Tibial artery (tissue), 4 donors: ENCODE data around the gene MAST3.
A peak's percentile ranks its signal among the peaks of the same experiment; 100 is the strongest.

Experiments used
- DNase-seq, 2 donors: peaks; one replicate each; pipeline ENCODE4 v3.0.0-alpha.2; 2019
- H3K27ac ChIP-seq, 2 donors: fragments of 200-600 bp; sonication (generic) in 1 of 2; 1 replicate in 1 of 2; 2 replicates in 1 of 2; pipeline ENCODE4 v1.5.1; 2018 to 2019; ENCODE audit warnings: mild to moderate bottlenecking in 1 of 2
- H3K27me3 ChIP-seq, 2 donors: fragments of 200-600 bp; sonication (generic) in 1 of 2; one replicate each; pipeline versions ENCODE4 v1.5.1 to v1.6.0; 2016 to 2019
- H3K36me3 ChIP-seq, 3 donors: fragments of 200-600 bp; sonication (generic) in 2 of 3; one replicate each; pipeline ENCODE4 v1.5.1; 2016 to 2019; ENCODE audit warnings: mild to moderate bottlenecking in 2 of 3
- H3K4me1 ChIP-seq, 4 donors: fragments of 200-600 bp; sonication (generic) in 2 of 4; 1 replicate in 3 of 4; 2 replicates in 1 of 4; pipeline ENCODE4 v1.5.1; 2016 to 2019
- H3K4me3 ChIP-seq, 2 donors: fragments of 200-600 bp; sonication (generic) in 1 of 2; 1 replicate in 1 of 2; 2 replicates in 1 of 2; pipeline ENCODE4 v1.5.1; 2018 to 2019; ENCODE audit warnings: mild to moderate bottlenecking in 2 of 2
- H3K9me3 ChIP-seq, 3 donors: fragments of 200-600 bp; sonication (generic) in 1 of 3; one replicate each; pipeline ENCODE4 v1.5.1; 2016 to 2019
- intact Hi-C: fragments of 100-400 bp; cut with DNase I; formaldehyde crosslinking; loops from one replicate; pipeline ENCODE4 v1.15.0; 2023; ENCODE audit warnings: low total_unique reads
- TF ChIP-seq, protein P1 (sequence below), 2 experiments: fragments of 200-600 bp in 1 of 2; fragments of 450-650 bp in 1 of 2; IDR thresholded peaks; one replicate each; pipeline ENCODE4 v1.5.1; 2017 to 2019; ENCODE audit warnings: antibody characterized with exemption in 2 of 2, mild to moderate bottlenecking in 1 of 2, moderate library complexity in 1 of 2

MAST3 gene

DNA sequence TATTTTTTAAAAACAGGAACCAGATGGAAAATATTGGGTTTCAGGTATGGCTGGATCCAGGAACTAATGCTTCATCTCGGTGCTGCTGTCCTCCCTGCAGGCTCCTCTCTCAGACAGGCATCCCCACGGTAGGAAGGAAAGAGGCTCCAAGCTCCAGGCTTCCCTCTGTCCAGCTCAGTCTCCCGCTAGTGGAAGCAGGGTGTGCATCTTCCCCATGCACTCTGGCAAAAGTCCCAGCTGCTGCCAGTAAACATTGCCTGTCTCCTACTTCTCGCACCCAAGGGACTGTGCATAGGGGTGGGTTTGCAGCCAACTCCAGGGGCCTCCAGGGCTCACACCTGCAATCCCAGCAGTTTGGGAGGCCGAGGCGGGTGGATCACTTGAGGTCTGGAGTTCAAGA lies 40.0 kb upstream of the MAST3 start:
- H3K4me1 ChIP-seq, result peaks cover 0 to 34% (median 16%) of the 10 kb centered on the region in 4 donors
- H3K4me3 ChIP-seq, result no peak overlapping the region
- TF ChIP-seq, protein P1, sequence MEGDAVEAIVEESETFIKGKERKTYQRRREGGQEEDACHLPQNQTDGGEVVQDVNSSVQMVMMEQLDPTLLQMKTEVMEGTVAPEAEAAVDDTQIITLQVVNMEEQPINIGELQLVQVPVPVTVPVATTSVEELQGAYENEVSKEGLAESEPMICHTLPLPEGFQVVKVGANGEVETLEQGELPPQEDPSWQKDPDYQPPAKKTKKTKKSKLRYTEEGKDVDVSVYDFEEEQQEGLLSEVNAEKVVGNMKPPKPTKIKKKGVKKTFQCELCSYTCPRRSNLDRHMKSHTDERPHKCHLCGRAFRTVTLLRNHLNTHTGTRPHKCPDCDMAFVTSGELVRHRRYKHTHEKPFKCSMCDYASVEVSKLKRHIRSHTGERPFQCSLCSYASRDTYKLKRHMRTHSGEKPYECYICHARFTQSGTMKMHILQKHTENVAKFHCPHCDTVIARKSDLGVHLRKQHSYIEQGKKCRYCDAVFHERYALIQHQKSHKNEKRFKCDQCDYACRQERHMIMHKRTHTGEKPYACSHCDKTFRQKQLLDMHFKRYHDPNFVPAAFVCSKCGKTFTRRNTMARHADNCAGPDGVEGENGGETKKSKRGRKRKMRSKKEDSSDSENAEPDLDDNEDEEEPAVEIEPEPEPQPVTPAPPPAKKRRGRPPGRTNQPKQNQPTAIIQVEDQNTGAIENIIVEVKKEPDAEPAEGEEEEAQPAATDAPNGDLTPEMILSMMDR (IDR thresholded peaks at IDR 0.05), result no peak
- peak overlapping the region; percentile 78 to 79 for H3K27ac ChIP-seq
- H3K27me3 ChIP-seq, result peaks cover 0 to 3% of the 10 kb centered on the region in 2 donors
- DNase-seq, result peak; percentile 47 to 73
- no peaks in the 10 kb centered on the region for H3K36me3 ChIP-seq
- intact Hi-C loops, result no loop called here
- no peaks in the 10 kb centered on the region for H3K9me3 ChIP-seq

DNA sequence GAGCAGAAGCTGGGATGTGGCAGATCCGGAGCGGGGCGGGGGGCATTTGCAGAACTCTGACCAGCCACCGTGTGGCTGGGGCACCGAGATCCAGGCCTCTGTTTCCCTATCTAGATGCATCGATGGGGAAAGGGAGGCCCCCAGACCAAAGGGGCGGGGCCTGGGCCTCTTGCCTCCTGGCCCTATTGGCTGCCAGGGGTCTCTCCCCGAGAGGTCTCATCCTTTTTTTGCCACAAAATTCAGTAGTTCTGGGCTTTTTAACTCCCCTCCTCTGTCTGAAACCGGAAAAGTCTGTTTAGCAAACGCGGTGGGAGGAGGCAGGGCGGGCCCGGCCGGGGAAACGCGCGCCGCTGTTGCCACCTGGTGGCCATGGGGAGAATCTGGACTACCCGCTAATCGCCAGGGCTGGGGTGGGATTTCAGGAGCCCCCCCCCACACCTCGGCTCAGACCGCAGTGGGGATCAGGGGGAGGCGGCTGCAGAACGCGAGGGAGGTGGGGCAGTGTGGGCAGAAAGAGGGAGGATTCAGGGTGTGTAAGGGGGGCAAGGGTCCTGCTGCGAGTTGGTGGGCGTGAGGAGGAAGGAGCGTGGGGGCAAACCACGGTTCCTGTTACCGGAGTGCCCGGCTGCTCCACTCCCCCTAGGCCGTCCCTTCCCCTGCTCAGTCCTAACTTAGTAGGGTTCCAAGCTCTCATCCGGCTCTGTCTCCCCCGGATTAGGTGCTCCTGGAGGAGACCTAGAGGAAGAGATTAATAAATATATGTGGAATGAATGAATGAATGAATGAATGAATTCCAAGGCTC lies 39.2 kb upstream of the MAST3 start:
- intact Hi-C loops, result loop anchor here (1.0 kb wide), 1 partner anchor 51 kb away; no protein-coding TSS in a partner anchor
- DNase-seq, result peak; percentile 69 to 88
- Histone ChIP-seq H3K4me3 (peak overlapping the region in 1 of 2 donors; percentile 18), H3K36me3 (no peaks in the 10 kb centered on the region), H3K9me3 (no peaks in the 10 kb centered on the region), H3K27me3 (peaks cover 0 to 4% of the 10 kb centered on the region in 2 donors), H3K27ac (peak overlapping the region; percentile 78 to 79), H3K4me1 (peaks cover 0 to 25% (median 11%) of the 10 kb centered on the region in 4 donors)
- TF ChIP-seq, protein P1 (IDR thresholded peaks at IDR 0.05), result peak; percentile 93 to 98

DNA sequence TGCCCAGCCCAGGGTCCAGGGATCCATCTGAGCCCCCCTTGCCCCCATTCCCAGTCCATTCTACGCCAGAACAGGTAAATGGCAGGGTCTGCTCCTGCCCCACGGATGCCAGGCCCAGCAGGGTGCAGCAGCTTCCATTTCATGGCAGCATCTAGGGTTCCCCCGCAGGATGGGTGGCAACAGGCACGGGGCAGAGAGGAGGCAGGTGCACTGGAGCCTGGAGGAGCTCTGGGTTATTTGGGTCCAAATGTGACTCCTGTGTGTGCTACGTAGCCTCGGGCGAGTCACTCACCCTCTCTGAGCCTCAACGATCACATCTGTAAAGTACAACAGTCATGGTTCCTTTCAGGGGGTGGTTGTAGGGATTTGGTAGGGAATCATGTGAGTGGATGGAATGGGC lies 38.3 kb upstream of the MAST3 start:
- DNase-seq, result no peak
- Histone ChIP-seq H3K4me1 (peaks cover 0 to 16% (median 10%) of the 10 kb centered on the region in 4 donors), H3K36me3 (no peaks in the 10 kb centered on the region), H3K4me3 (no peak overlapping the region), H3K27ac (no peak overlapping the region), H3K9me3 (no peaks in the 10 kb centered on the region), H3K27me3 (peaks cover 0 to 8% of the 10 kb centered on the region in 2 donors)
- TF ChIP-seq, protein P1 (IDR thresholded peaks at IDR 0.05), result no peak
- intact Hi-C loops, result no loop called here

DNA sequence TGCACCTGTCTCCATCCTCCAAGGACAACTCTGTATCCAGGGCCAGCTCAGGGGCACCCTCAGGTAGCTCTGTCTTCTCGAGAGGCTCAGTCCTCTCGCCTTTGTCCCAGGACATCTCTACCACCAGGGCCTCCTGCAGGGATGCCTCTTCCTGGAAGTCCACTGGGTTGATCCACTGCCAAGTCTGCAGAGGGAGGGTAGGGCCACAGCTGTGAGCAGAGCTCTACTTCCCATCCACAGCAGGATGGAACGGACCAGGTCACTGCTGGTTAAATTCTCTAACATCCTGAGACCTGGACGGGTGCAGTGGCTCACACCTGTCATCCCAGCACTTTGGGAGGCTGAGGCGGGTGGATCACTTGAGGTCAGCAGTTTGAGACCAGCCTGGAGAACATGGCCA lies 37.7 kb upstream of the MAST3 start:
- H3K4me1 ChIP-seq, result peaks cover 0 to 15% (median 10%) of the 10 kb centered on the region in 4 donors
- no peaks in the 10 kb centered on the region for H3K9me3 ChIP-seq
- TF ChIP-seq, protein P1 (IDR thresholded peaks at IDR 0.05), result no peak
- no peak for DNase-seq
- intact Hi-C loops, result loop anchor here (5.0 kb wide), 1 partner anchor 118 kb away; no protein-coding TSS in a partner anchor
- H3K36me3 ChIP-seq, result no peaks in the 10 kb centered on the region
- no peak overlapping the region for H3K4me3 ChIP-seq
- H3K27ac ChIP-seq, result no peak overlapping the region
- peaks cover 0 to 8% of the 10 kb centered on the region in 2 donors for H3K27me3 ChIP-seq

DNA sequence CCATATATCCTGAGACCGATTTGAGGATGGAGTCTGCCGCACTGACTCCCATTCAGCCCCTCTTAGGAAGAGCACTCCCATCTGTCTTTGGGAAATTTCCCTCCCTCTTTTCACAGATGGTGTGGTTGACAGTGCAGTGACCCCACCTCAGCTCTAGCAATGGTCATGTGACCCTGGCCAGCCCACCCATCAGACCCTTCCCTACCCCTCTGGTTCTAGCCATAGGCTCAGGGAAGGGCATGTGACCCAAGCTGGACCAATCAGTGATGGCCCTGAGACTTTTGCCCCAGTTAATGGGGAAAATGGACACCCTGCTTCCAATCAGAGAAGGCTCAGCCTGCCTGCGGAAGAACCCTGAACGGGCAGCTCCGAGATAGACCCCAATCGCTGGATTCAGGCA lies 37.1 kb upstream of the MAST3 start:
- intact Hi-C loops, result loop anchor here (5.0 kb wide), 1 partner anchor 118 kb away; no protein-coding TSS in a partner anchor
- Histone ChIP-seq H3K4me3 (no peak overlapping the region), H3K27me3 (peaks cover 0 to 8% of the 10 kb centered on the region in 2 donors), H3K9me3 (no peaks in the 10 kb centered on the region), H3K36me3 (no peaks in the 10 kb centered on the region), H3K27ac (no peak overlapping the region), H3K4me1 (peaks cover 0 to 15% (median 10%) of the 10 kb centered on the region in 4 donors)
- TF ChIP-seq, protein P1 (IDR thresholded peaks at IDR 0.05), result no peak
- DNase-seq, result no peak
